GM12874 (cell line): ENCODE data around the gene SNX21.

Experiments used
- CTCF ChIP-seq: IDR thresholded peaks from 2 replicates; pipeline ENCODE4 v1.5.1; 2011; ENCODE audit warnings: low read depth, mild to moderate bottlenecking, control low read depth, low read length, moderate library complexity; ENCODE audit not compliant: insufficient read depth

The SNX21 gene

GRCh38 chr20:45810191-45810970 lies 23.2 kb upstream of the SNX21 start:
- no peak for TF ChIP-seq CTCF

- no peak for TF ChIP-seq CTCF
Measured at GRCh38 chr20:45812157-45813005, 21.2 kb upstream of the SNX21 start, which contains the start of gene UBE2C. Gene UBE2C (plus strand): TSS chr20:45812644. CDS start chr20:45812696, 52 bp downstream.

- TF ChIP-seq CTCF: no peak
Measured at GRCh38 chr20:45813006-45813340, 20.6 kb upstream of the SNX21 start.

- no peak for TF ChIP-seq CTCF
Measured at GRCh38 chr20:45813489-45813888, 20.1 kb upstream of the SNX21 start.

GRCh38 chr20:45814314-45814713 lies 19.3 kb upstream of the SNX21 start:
- no peak for TF ChIP-seq CTCF

GRCh38 chr20:45816951-45817350 lies 16.6 kb upstream of the SNX21 start:
- no peak for TF ChIP-seq CTCF

GRCh38 chr20:45817376-45818194 lies 16.0 kb upstream of the SNX21 start:
- no peak for TF ChIP-seq CTCF
